ENCODE measurements around the gene GRB10. TPM values are rescaled to one million over a fixed set of nuclear protein-coding genes. Genes with fewer than 3 reads are reported as not detected.
"Not testable (repeated sequence)": the region's sequence is repeated elsewhere in the genome, so short reads cannot be mapped to it uniquely, and the experiment has no call there.

Gene GRB10
- total and polyA plus RNA-seq, 2 donors (not counting 3 experiments of a cell fraction or from before 2014, with no cell fraction given) = 43.7 to 240 TPM

- CTCF ChIA-PET; H3K4me2 ChIP-seq (ENCODE audit: insufficient read depth, low read length); H3K9me3 ChIP-seq (replicated peaks; ENCODE audit: control insufficient read depth, insufficient read depth, low read length); dilution Hi-C loops (cut with MboI; ENCODE audit: extremely low pct_ligation_motif_present, low sequenced_read_pairs); H3K27me3 ChIP-seq (ENCODE audit: control insufficient read depth in 2 of 2, insufficient read depth in 2 of 2, low read length in 2 of 2); H3K4me1 ChIP-seq (ENCODE audit: control insufficient read depth, extremely low read depth, insufficient read depth, low read length); H3K79me2 ChIP-seq (ENCODE audit: control insufficient read depth, insufficient read depth, low read length); DNase-seq (ENCODE audit: low read depth, low spot score); H3K9me1 ChIP-seq (replicated peaks; ENCODE audit: control insufficient read depth, extremely low read depth, insufficient read depth, low read length); BruUV-seq (replicated peaks); H3K27ac ChIP-seq (ENCODE audit: insufficient read depth, low read depth, low read length); FAIRE-seq; H3K4me3 ChIP-seq (replicated peaks in 1 of 3; ENCODE audit: insufficient read depth in 1 of 3, low read depth in 1 of 3, low read length in 3 of 3); POLR2A ChIA-PET; H4K20me1 ChIP-seq (replicated peaks; ENCODE audit: control insufficient read depth, extremely low read depth, insufficient read depth, low read length); H3K36me3 ChIP-seq (ENCODE audit: control insufficient read depth in 2 of 2, extremely low read depth in 1 of 2, insufficient read depth in 2 of 2, low read length in 2 of 2); H3K9ac ChIP-seq (replicated peaks; ENCODE audit: extremely low read depth, insufficient read depth, low read length); intact Hi-C loops (cut with micrococcal nuclease); H2AFZ ChIP-seq (ENCODE audit: low read depth, low read length): not testable (repeated sequence)
Measured at GRCh38 chr7:50580666-50581065, 202.0 kb downstream of the GRB10 start.

GRCh38 chr7:50580057-50580456, 202.6 kb downstream of the GRB10 start:
- Histone ChIP-seq H3K9me3 (replicated peaks; ENCODE audit: control insufficient read depth, insufficient read depth, low read length) (no peaks in the 10 kb centered on the region), H3K4me1 (ENCODE audit: control insufficient read depth, extremely low read depth, insufficient read depth, low read length) (no peaks in the 10 kb centered on the region), H3K4me2 (ENCODE audit: insufficient read depth, low read length) (no peak overlapping the region), H3K27ac (ENCODE audit: insufficient read depth, low read depth, low read length) (no peak overlapping the region), H3K9me1 (replicated peaks; ENCODE audit: control insufficient read depth, extremely low read depth, insufficient read depth, low read length) (no peaks in the 10 kb centered on the region), H3K36me3 (ENCODE audit: control insufficient read depth in 2 of 2, extremely low read depth in 1 of 2, insufficient read depth in 2 of 2, low read length in 2 of 2) (no peaks in the 10 kb centered on the region), H3K79me2 (ENCODE audit: control insufficient read depth, insufficient read depth, low read length) (no peaks in the 10 kb centered on the region), H3K4me3 (replicated peaks in 1 of 3; ENCODE audit: insufficient read depth in 1 of 3, low read depth in 1 of 3, low read length in 3 of 3) (no peak overlapping the region), H3K27me3 (ENCODE audit: control insufficient read depth in 2 of 2, insufficient read depth in 2 of 2, low read length in 2 of 2) (peaks cover 0 to 4% of the 10 kb centered on the region in 2 experiments), H2AFZ (ENCODE audit: low read depth, low read length) (no peak overlapping the region), H3K9ac (replicated peaks; ENCODE audit: extremely low read depth, insufficient read depth, low read length) (no peak overlapping the region), H4K20me1 (replicated peaks; ENCODE audit: control insufficient read depth, extremely low read depth, insufficient read depth, low read length) (no peaks in the 10 kb centered on the region)
- TF ChIP-seq POLR2AphosphoS5 (IDR thresholded peaks at IDR 0.05; ENCODE audit: insufficient read depth, low read depth, low read length) (no peak), FOS (IDR thresholded peaks at IDR 0.05; ENCODE audit: borderline replicate concordance, insufficient read depth, low read length) (no peak), CTCF (IDR thresholded peaks at IDR 0.05; ENCODE audit: extremely low read depth in 1 of 2, insufficient read depth in 1 of 2, low read depth in 1 of 2, low read length in 2 of 2) (no peak), MAX (IDR thresholded peaks at IDR 0.05; ENCODE audit: insufficient read depth, insufficient read length) (no peak), GATA2 (IDR thresholded peaks at IDR 0.05; ENCODE audit: insufficient read depth, insufficient read length, low read depth, low read length) (no peak), JUN (IDR thresholded peaks at IDR 0.05; ENCODE audit: borderline replicate concordance, insufficient read depth, insufficient read length, low read depth) (no peak), MYC (IDR thresholded peaks at IDR 0.05; ENCODE audit: low read depth, low read length) (no peak), EZH2 (IDR thresholded peaks at IDR 0.05; ENCODE audit: borderline replicate concordance, low read depth, low read length, severe bottlenecking) (no peak), POLR2A (IDR thresholded peaks at IDR 0.05; ENCODE audit: low read depth, low read length) (no peak)
- FAIRE-seq = no peak
- dilution Hi-C loops (cut with MboI; ENCODE audit: extremely low pct_ligation_motif_present, low sequenced_read_pairs) = no loop called here
- no peak for DNase-seq (ENCODE audit: low read depth, low spot score)
- POLR2A ChIA-PET = no interaction called here
- no TSS peak for BruUV-seq (replicated peaks)
- intact Hi-C loops (cut with micrococcal nuclease) = no loop called here
- CTCF ChIA-PET = no interaction called here

- BruUV-seq (replicated peaks); DNase-seq (ENCODE audit: low read depth, low spot score); CTCF ChIA-PET; H4K20me1 ChIP-seq (replicated peaks; ENCODE audit: control insufficient read depth, extremely low read depth, insufficient read depth, low read length); intact Hi-C loops (cut with micrococcal nuclease); H3K9ac ChIP-seq (replicated peaks; ENCODE audit: extremely low read depth, insufficient read depth, low read length); H3K4me3 ChIP-seq (replicated peaks in 1 of 3; ENCODE audit: insufficient read depth in 1 of 3, low read depth in 1 of 3, low read length in 3 of 3); H3K4me1 ChIP-seq (ENCODE audit: control insufficient read depth, extremely low read depth, insufficient read depth, low read length); H3K27me3 ChIP-seq (ENCODE audit: control insufficient read depth in 2 of 2, insufficient read depth in 2 of 2, low read length in 2 of 2); H3K79me2 ChIP-seq (ENCODE audit: control insufficient read depth, insufficient read depth, low read length); H3K9me3 ChIP-seq (replicated peaks; ENCODE audit: control insufficient read depth, insufficient read depth, low read length); POLR2A ChIA-PET; H3K4me2 ChIP-seq (ENCODE audit: insufficient read depth, low read length); H3K36me3 ChIP-seq (ENCODE audit: control insufficient read depth in 2 of 2, extremely low read depth in 1 of 2, insufficient read depth in 2 of 2, low read length in 2 of 2); H3K27ac ChIP-seq (ENCODE audit: insufficient read depth, low read depth, low read length); FAIRE-seq; H2AFZ ChIP-seq (ENCODE audit: low read depth, low read length); dilution Hi-C loops (cut with MboI; ENCODE audit: extremely low pct_ligation_motif_present, low sequenced_read_pairs); H3K9me1 ChIP-seq (replicated peaks; ENCODE audit: control insufficient read depth, extremely low read depth, insufficient read depth, low read length): not testable (repeated sequence)
Measured at GRCh38 chr7:50578105-50578504, 204.6 kb downstream of the GRB10 start.

Measured in endothelial cell of umbilical vein (primary cell).